HepG2 (cell line): ENCODE data around the gene RIMBP3C. TPM values are rescaled to one million over a fixed set of nuclear protein-coding genes. Genes with fewer than 3 reads are reported as not detected.

Experiments used
- ATAC-seq: fragments of 200-7000 bp; cut with Tn5 transposase; 3 replicates; pipeline ENCODE4 v1.9.1; 2020; ENCODE audit warnings: mild to moderate bottlenecking, moderate library complexity
- BruUV-seq: library from RNA; stranded (reverse); fragments of 400-500 nt; replicated peaks from 2 replicates; lab custom pipeline; 2021; lab: Mats Ljungman, UMichigan
- CTCF ChIA-PET: fragments of 300-600 bp; formaldehyde crosslinking; extraction: SDS; loops from one replicate; lab custom pipeline; 2021; ENCODE audit warnings: low total read pairs, inconsistent platforms, low intra/inter-chr PET ratio; lab: Yijun Ruan, JAX
- POLR2A ChIA-PET: fragments of 350-600 bp; sonication (Branson Sonifier 250); formaldehyde crosslinking; loops from one replicate; lab custom pipeline; 2020; ENCODE audit warnings: antibody characterized with exemption, inconsistent platforms; lab: Yijun Ruan, JAX
- DNase-seq: peaks from one replicate; pipeline ENCODE4 v3.0.0-alpha.2; 2015; ENCODE audit warnings: low spot score
- FAIRE-seq: peaks from 3 replicates; lab custom pipeline; 2011; peaks lifted over from hg19 to GRCh38; lab: Jason Lieb, UNC
- H2AFZ ChIP-seq: one replicate; pipeline ENCODE4 v1.6.1; 2011; ENCODE audit warnings: low read length, inconsistent platforms
- H3K27ac ChIP-seq: fragments of 300-600 bp; 3 replicates; pipeline ENCODE4 v1.8.0; 2011; ENCODE audit warnings: mixed run types, mild to moderate bottlenecking, mixed read lengths, low read length, inconsistent platforms; ENCODE audit not compliant: insufficient read depth; ENCODE audit errors: extremely low read length
- H3K27me3 ChIP-seq, 2 experiments: fragments of 200-600 bp in 1 of 2; 2 replicates in 1 of 2; 3 replicates in 1 of 2; pipeline versions ENCODE4 v1.6.0 to v1.8.0; 2011; ENCODE audit warnings: low read length in 2 of 2, mild to moderate bottlenecking in 2 of 2, moderate library complexity in 2 of 2, inconsistent platforms in 1 of 2; ENCODE audit not compliant: insufficient read depth in 2 of 2, control insufficient read depth in 1 of 2
- H3K36me3 ChIP-seq, 2 experiments: fragments of 200-600 bp in 1 of 2; replicated peaks in 1 of 2; 2 replicates in 1 of 2; 3 replicates in 1 of 2; pipeline versions ENCODE4 v1.5.1 to v1.8.0; 2011; ENCODE audit warnings: low read length in 2 of 2, inconsistent platforms in 1 of 2; ENCODE audit not compliant: insufficient read depth in 2 of 2, control insufficient read depth in 1 of 2
- H3K4me1 ChIP-seq: 2 replicates; pipeline ENCODE4 v1.5.1; 2012; ENCODE audit warnings: low read length, inconsistent platforms; ENCODE audit not compliant: insufficient read depth
- H3K4me2 ChIP-seq: 2 replicates; pipeline ENCODE4 v1.6.0; 2011; ENCODE audit warnings: low read depth, low read length, inconsistent platforms
- H3K4me3 ChIP-seq, 3 experiments: fragments of 200-600 bp in 1 of 3; sonication (generic), shearing (Covaris generic) in 1 of 3; replicated peaks in 1 of 3; 2 replicates each; pipeline ENCODE4 v1.5.1; 2011 to 2016; ENCODE audit warnings: low read length in 3 of 3, inconsistent platforms in 2 of 3, low read depth in 2 of 3, mild to moderate bottlenecking in 2 of 3, control low read depth in 1 of 3, mixed read lengths in 1 of 3; ENCODE audit not compliant: insufficient read depth in 1 of 3
- H3K79me2 ChIP-seq: one replicate; pipeline ENCODE4 v1.6.1; 2011; ENCODE audit warnings: low read length, inconsistent platforms; ENCODE audit not compliant: insufficient read depth
- H3K9ac ChIP-seq: 2 replicates; pipeline ENCODE4 v1.6.0; 2011; ENCODE audit warnings: mild to moderate bottlenecking, low read depth, low read length, inconsistent platforms; ENCODE audit not compliant: insufficient read depth
- H3K9me3 ChIP-seq: 2 replicates; pipeline ENCODE4 v1.5.1; 2012; ENCODE audit warnings: mild to moderate bottlenecking, low read length
- H4K20me1 ChIP-seq: 2 replicates; pipeline ENCODE4 v1.6.0; 2011; ENCODE audit warnings: inconsistent platforms, mild to moderate bottlenecking, low read length, moderate library complexity; ENCODE audit not compliant: insufficient read depth
- HOXA5 ChIP-seq: sonication (generic); formaldehyde crosslinking; IDR thresholded peaks from 2 replicates; pipeline ENCODE4 v1.4.0; 2020; ENCODE audit warnings: missing genetic modification reagents
- JARID2 ChIP-seq: sonication (generic); formaldehyde crosslinking; IDR thresholded peaks from 2 replicates; pipeline ENCODE4 v1.8.1; 2023; ENCODE audit warnings: missing genetic modification reagents, inconsistent platforms; ENCODE audit not compliant: insufficient replicate concordance
- TBL1XR1 ChIP-seq: fragments of 150-350 bp; IDR thresholded peaks from 2 replicates; pipeline ENCODE4 v1.6.1; 2014; ENCODE audit warnings: borderline replicate concordance, low read length; ENCODE audit not compliant: partially characterized antibody
- ZBTB33 ChIP-seq: sonication (generic); formaldehyde crosslinking; IDR thresholded peaks from 2 replicates; pipeline ENCODE4 v1.4.0; 2020; ENCODE audit warnings: missing genetic modification reagents
- ZBTB7B ChIP-seq: sonication (generic); formaldehyde crosslinking; IDR thresholded peaks from 2 replicates; pipeline ENCODE4 v1.4.0; 2020; ENCODE audit warnings: missing genetic modification reagents
- ZNF768 ChIP-seq: sonication (generic); formaldehyde crosslinking; IDR thresholded peaks from 2 replicates; pipeline ENCODE4 v1.4.0; 2020; ENCODE audit warnings: missing genetic modification reagents
- WGBS: methylation state at CpG from one replicate; pipeline ENCODE4 v1.1.6; 2017; ENCODE audit warnings: low lambda C conversion rate; 5-methylcytosine and 5-hydroxymethylcytosine counted together
- in situ Hi-C: cut with HindIII; loops from 2 replicates; pipeline ENCODE4 v1.10.0; 2017; ENCODE audit warnings: low pct_unique_long_range_greater_than_20kb; ENCODE audit not compliant: extremely low pct_ligation_motif_present
- intact Hi-C: fragments of 100-400 bp; cut with micrococcal nuclease; formaldehyde crosslinking; loops from one replicate; pipeline ENCODE4 v1.10.0; 2022; ENCODE audit not compliant: unreplicated experiment
- polyA plus RNA-seq, 8 experiments: library from polyadenylated mRNA; depleted of rRNA in 3 of 8; stranded (reverse) in 7 of 8; unstranded in 1 of 8; fragments of >200 nt; fragmentation: Illumina TruSeq in 4 of 8; extraction: Trizol in 4 of 8; gene quantifications; 2 replicates each; pipeline versions ENCODE4 v1.2.1 to v1.2.3, GENCODE V29; 2011 to 2016; ENCODE audit warnings: low read depth in 4 of 8, missing spikeins in 1 of 8, mixed read lengths in 1 of 8; ENCODE audit not compliant: insufficient read depth in 1 of 8
- total RNA-seq, 5 experiments: library from RNA; depleted of rRNA; stranded (reverse); fragments of >200 nt; fragmentation: Illumina TruSeq; extraction: Trizol; gene quantifications; 2 replicates each; pipeline ENCODE4 v1.2.3, GENCODE V29; 2016; ENCODE audit warnings: low read depth in 1 of 5

The RIMBP3C gene
- total and polyA plus RNA-seq, 2 of the 13 experiments (the other 11 are each of a cell fraction or from before 2014, with no cell fraction given) = 0.15 TPM; not detected in 1

GRCh38 chr22:21579474-21579851 is 28.2 kb upstream of the RIMBP3C start:
- no peak overlapping the region for H3K9ac ChIP-seq
- no peak overlapping the region for H3K4me3 ChIP-seq
- 75% methylated on average over 6 of the region's 6 CpGs for WGBS
- H3K27ac ChIP-seq = no peak overlapping the region
- in situ Hi-C loops (no loop called here), intact Hi-C loops (no loop called here)
- no peak for DNase-seq
- H3K9me3 ChIP-seq = no peaks in the 10 kb centered on the region
- BruUV-seq = no TSS peak
- TF ChIP-seq ZBTB7B (CRISPR knock-in tag) = no peak
- no peak for TF ChIP-seq TBL1XR1
- TF ChIP-seq JARID2 (CRISPR knock-in tag) = no peak
- TF ChIP-seq ZBTB33 = no peak
- H4K20me1 ChIP-seq = peaks cover 80% of the 10 kb centered on the region
- H3K36me3 ChIP-seq = peaks cover 3 to 14% of the 10 kb centered on the region in 2 experiments
- peaks cover 85% of the 10 kb centered on the region for H3K79me2 ChIP-seq
- ChIA-PET POLR2A (no interaction called here), CTCF (no interaction called here)
- ATAC-seq = no peak
- H3K4me1 ChIP-seq = peaks cover 55% of the 10 kb centered on the region
- no peaks in the 10 kb centered on the region for H3K27me3 ChIP-seq
- no peak overlapping the region for H3K4me2 ChIP-seq
- no peak for FAIRE-seq
- H2AFZ ChIP-seq = no peak overlapping the region

- CTCF ChIA-PET = no interaction called here
- peaks cover 90% of the 10 kb centered on the region for H4K20me1 ChIP-seq
- in situ Hi-C loops = no loop called here
- WGBS = 57% methylated on average over 2 of the region's 5 CpGs
- peak; percentile 56; the same call in 1 of the 2 replicates for TF ChIP-seq ZNF768 (CRISPR knock-in tag)
- no peak for TF ChIP-seq HOXA5 (CRISPR knock-in tag)
- H2AFZ ChIP-seq = no peak overlapping the region
- H3K4me2 ChIP-seq = peak overlapping the region; percentile 37; the same call in 1 of the 2 replicates
- H3K9me3 ChIP-seq = no peaks in the 10 kb centered on the region
- H3K36me3 ChIP-seq = peaks cover 3 to 15% of the 10 kb centered on the region in 2 experiments; a peak in 4 of 5 replicates
- DNase-seq (no peak), ATAC-seq (no peak), FAIRE-seq (no peak)
- no peaks in the 10 kb centered on the region for H3K27me3 ChIP-seq
- H3K4me1 ChIP-seq = peaks cover 83% of the 10 kb centered on the region
- no TSS peak for BruUV-seq
- H3K4me3 ChIP-seq = no peak overlapping the region
- peaks cover 93% of the 10 kb centered on the region for H3K79me2 ChIP-seq
- POLR2A ChIA-PET = interaction anchor here (1.3 to 2.2 kb wide), 3 partner anchors 10 to 92 kb away, joined by 3 to 11 read pairs (median 6); partner anchors contain the start of gene PPIL2
- H3K9ac ChIP-seq = no peak overlapping the region
- intact Hi-C loops = no loop called here
- H3K27ac ChIP-seq = no peak overlapping the region
Observed at GRCh38 chr22:21573750-21574494, 22.7 kb upstream of the RIMBP3C start.
